Activated B cell treated with CpG ODN at 0.5 μM for 24 hours (primary cell): ENCODE measurements around the gene ACTRT2. TPM values are rescaled to one million over a fixed set of nuclear protein-coding genes. Genes with fewer than 3 reads are reported as not detected.
A peak's percentile ranks its signal among the peaks of the same experiment; 100 is the strongest.

Source experiments
- ATAC-seq: fragments of 200-7000 bp; cut with Tn5 transposase; one replicate; pipeline ENCODE4 v1.10.0; 2021; ENCODE audit warnings: low read depth, mild to moderate bottlenecking, moderate library complexity
- CTCF ChIA-PET: fragments of 350-600 bp; sonication (Branson Sonifier 250); formaldehyde crosslinking; loops from one replicate; lab custom pipeline; 2021; ENCODE audit warnings: antibody characterized with exemption; lab: Charles Lee
- POLR2A ChIA-PET: fragments of 350-600 bp; sonication (Branson Sonifier 250); formaldehyde crosslinking; loops from one replicate; lab custom pipeline; 2021; ENCODE audit warnings: antibody characterized with exemption; lab: Charles Lee
- DNase-seq: peaks from one replicate; pipeline ENCODE4 v3.0.0; 2022
- H3K27ac Mint-ChIP-seq: one replicate; pipeline ENCODE4 v1.8.0; 2020; ENCODE audit warnings: mixed read lengths
- H3K27me3 Mint-ChIP-seq: one replicate; pipeline ENCODE4 v1.8.0; 2021; ENCODE audit warnings: mixed read lengths
- H3K36me3 Mint-ChIP-seq: one replicate; pipeline ENCODE4 v1.8.0; 2021; ENCODE audit warnings: low read depth, mixed read lengths
- H3K4me1 Mint-ChIP-seq: one replicate; pipeline ENCODE4 v1.8.0; 2021; ENCODE audit warnings: mixed read lengths
- H3K4me3 Mint-ChIP-seq: one replicate; pipeline ENCODE4 v1.8.0; 2020; ENCODE audit warnings: mild to moderate bottlenecking, mixed read lengths
- H3K9me3 Mint-ChIP-seq: one replicate; pipeline ENCODE4 v1.8.0; 2020; ENCODE audit warnings: mixed read lengths
- CTCF ChIP-seq: fragments of 200-600 bp; IDR thresholded peaks from one replicate; pipeline ENCODE4 v1.8.0; 2022; ENCODE audit warnings: antibody characterized with exemption, mild to moderate bottlenecking
- intact Hi-C: fragments of 100-400 bp; cut with micrococcal nuclease; formaldehyde crosslinking; loops from one replicate; pipeline ENCODE4 v1.15.1; 2024
- total RNA-seq: library from RNA; stranded (reverse); gene quantifications from 2 replicates; pipeline ENCODE4 v1.2.3, GENCODE V29; 2022

ACTRT2 gene
- total RNA-seq, 1 donor from 2014 or later: not detected

GRCh38 chr1:3056641-3057040, 35.4 kb downstream of the ACTRT2 start:
- DNase-seq: peak; percentile 5
- no peaks in the 10 kb centered on the region for H3K9me3 Mint-ChIP-seq
- intact Hi-C loops: no loop called here
- no peaks in the 10 kb centered on the region for H3K36me3 Mint-ChIP-seq
- H3K27me3 Mint-ChIP-seq: peaks cover 10% of the 10 kb centered on the region
- ChIA-PET POLR2A (no interaction called here), CTCF (no interaction called here)
- TF ChIP-seq CTCF: no peak
- H3K27ac Mint-ChIP-seq: no peak overlapping the region
- no peaks in the 10 kb centered on the region for H3K4me1 Mint-ChIP-seq
- no peak overlapping the region for H3K4me3 Mint-ChIP-seq
- ATAC-seq: no peak

- intact Hi-C loops: no loop called here
- H3K27me3 Mint-ChIP-seq: peaks cover 6% of the 10 kb centered on the region
- ATAC-seq: no peak
- no peaks in the 10 kb centered on the region for H3K4me1 Mint-ChIP-seq
- H3K4me3 Mint-ChIP-seq: no peak overlapping the region
- DNase-seq: no peak
- no peak for TF ChIP-seq CTCF
- CTCF ChIA-PET: no interaction called here
- no peak overlapping the region for H3K27ac Mint-ChIP-seq
- POLR2A ChIA-PET: no interaction called here
- no peaks in the 10 kb centered on the region for H3K36me3 Mint-ChIP-seq
- no peaks in the 10 kb centered on the region for H3K9me3 Mint-ChIP-seq
Measured at GRCh38 chr1:3058263-3059030, 37.2 kb downstream of the ACTRT2 start.

GRCh38 chr1:3060127-3060526, 38.9 kb downstream of the ACTRT2 start:
- ATAC-seq (no peak), DNase-seq (peak; percentile 9)
- intact Hi-C loops: no loop called here
- Mint-ChIP-seq H3K4me1 (no peaks in the 10 kb centered on the region), H3K9me3 (no peaks in the 10 kb centered on the region), H3K36me3 (no peaks in the 10 kb centered on the region), H3K4me3 (no peak overlapping the region), H3K27ac (no peak overlapping the region), H3K27me3 (peaks cover 2% of the 10 kb centered on the region)
- CTCF ChIA-PET: no interaction called here
- POLR2A ChIA-PET: no interaction called here
- TF ChIP-seq CTCF: no peak

DNA sequence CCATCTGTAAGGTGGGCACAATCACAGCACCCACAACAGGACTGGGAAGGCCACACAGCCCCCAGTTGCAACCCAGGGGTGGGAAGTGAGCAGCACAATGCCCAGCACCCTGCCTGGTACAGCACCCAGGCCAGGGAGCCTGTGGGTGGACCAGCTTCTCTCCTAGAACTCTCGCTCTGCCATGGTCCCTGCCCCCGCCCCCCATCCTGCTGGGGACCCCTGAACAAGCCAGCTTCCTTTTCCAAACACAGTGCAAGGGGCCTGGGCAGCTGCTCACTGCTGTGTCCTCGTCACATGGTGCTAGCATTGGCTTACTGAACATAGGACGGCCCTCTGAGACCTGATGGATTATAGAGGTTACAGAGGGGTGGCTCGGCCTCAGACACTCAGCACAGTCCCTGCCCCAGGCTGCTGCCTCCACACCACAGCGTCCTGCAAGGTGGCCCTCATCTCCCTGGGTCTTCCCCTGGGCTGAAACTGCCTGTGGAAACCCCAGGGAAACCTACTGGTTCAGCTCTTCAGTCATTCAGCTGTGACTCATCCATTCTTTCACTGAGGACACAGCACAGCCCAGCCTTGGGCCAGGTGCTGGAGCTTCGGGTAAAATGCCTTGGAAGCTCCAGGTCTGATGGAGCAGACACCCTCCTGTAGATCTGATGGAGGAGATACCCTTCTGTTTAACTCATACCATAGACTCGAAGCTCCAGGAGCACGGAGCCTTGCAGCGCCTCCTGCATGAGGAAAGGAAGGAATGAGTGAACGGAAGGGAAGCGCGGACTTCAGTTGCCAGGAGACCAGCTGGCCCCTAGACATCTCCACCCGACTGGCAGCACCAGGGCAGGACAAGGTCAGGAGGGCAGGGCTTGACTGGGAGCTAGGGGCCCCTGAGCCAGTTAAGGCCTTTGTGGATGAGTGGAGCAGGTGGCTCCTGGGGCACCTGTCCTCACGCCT, 39.6 kb downstream of the ACTRT2 start:
- POLR2A ChIA-PET: no interaction called here
- Mint-ChIP-seq H3K9me3 (no peaks in the 10 kb centered on the region), H3K4me3 (no peak overlapping the region), H3K36me3 (no peaks in the 10 kb centered on the region), H3K4me1 (no peaks in the 10 kb centered on the region), H3K27ac (no peak overlapping the region), H3K27me3 (peaks cover 4% of the 10 kb centered on the region)
- no peak for ATAC-seq
- no peak for TF ChIP-seq CTCF
- intact Hi-C loops: no loop called here
- CTCF ChIA-PET: no interaction called here
- peak; percentile 5 for DNase-seq

DNA sequence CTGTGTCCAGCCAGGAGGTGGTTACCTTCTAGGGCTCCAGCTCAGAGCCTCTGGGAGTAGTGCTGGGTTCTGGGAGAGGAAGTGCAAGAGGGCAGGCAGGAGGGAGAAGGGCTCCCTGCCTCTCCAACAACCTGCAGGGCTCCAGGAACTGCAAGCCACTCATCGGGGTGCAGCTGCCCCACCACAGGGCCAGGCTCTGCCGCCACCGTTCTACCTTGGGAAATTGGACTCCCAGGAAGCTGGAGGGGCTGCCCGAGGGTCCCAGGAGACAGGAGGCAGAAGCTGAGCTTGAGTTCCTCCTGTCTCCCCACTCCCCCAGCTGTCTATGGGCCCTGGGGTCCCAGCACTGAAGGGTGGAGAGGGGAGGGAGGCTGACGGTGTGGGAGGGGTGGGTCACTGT, 40.3 kb downstream of the ACTRT2 start:
- peaks cover 10% of the 10 kb centered on the region for H3K27me3 Mint-ChIP-seq
- intact Hi-C loops: no loop called here
- H3K27ac Mint-ChIP-seq: no peak overlapping the region
- H3K4me3 Mint-ChIP-seq: no peak overlapping the region
- no peak for ATAC-seq
- peak; percentile 4 for DNase-seq
- H3K4me1 Mint-ChIP-seq: no peaks in the 10 kb centered on the region
- TF ChIP-seq CTCF: no peak
- ChIA-PET CTCF (no interaction called here), POLR2A (no interaction called here)
- H3K36me3 Mint-ChIP-seq: no peaks in the 10 kb centered on the region
- no peaks in the 10 kb centered on the region for H3K9me3 Mint-ChIP-seq
